ENCODE measurements around the gene SEMA6B.
"Not testable (repeated sequence)": the region's sequence is repeated elsewhere in the genome, so short reads cannot be mapped to it uniquely, and the experiment has no call there.

SEMA6B gene

GRCh38 chr19:4543842-4544647 lies 15.4 kb downstream of the SEMA6B start:
- no peak for DNase-seq

- DNase-seq: no peak
These were observed 16.3 kb downstream of the SEMA6B start for GRCh38 chr19:4542896-4543841.

GRCh38 chr19:4541806-4542145 lies 17.7 kb downstream of the SEMA6B start:
- not testable (repeated sequence) for DNase-seq

- no peak for DNase-seq
These were observed 18.2 kb downstream of the SEMA6B start for GRCh38 chr19:4541114-4541805.

- peak; percentile 90 for DNase-seq
These were observed 19.5 kb downstream of the SEMA6B start, which contains the start of gene LRG1 for GRCh38 chr19:4539693-4540581. Gene LRG1 (minus strand): TSS chr19:4540036. CDS start chr19:4540013, 23 bp downstream.

- no peak for DNase-seq
These were observed 20.3 kb downstream of the SEMA6B start for GRCh38 chr19:4539169-4539692.

- DNase-seq: peak; percentile 65
These were observed 20.9 kb downstream of the SEMA6B start for GRCh38 chr19:4538601-4538954.

- peak; percentile 59 for DNase-seq
These were observed 21.4 kb downstream of the SEMA6B start for GRCh38 chr19:4537953-4538600.

GRCh38 chr19:4536798-4537197 lies 22.7 kb downstream of the SEMA6B start:
- peak; percentile 65 for DNase-seq

- peak; percentile 93 for DNase-seq
These were observed 24.4 kb downstream of the SEMA6B start, which contains the start of gene PLIN5 for GRCh38 chr19:4534836-4535658. Gene PLIN5 (minus strand): TSS chr19:4535224. CDS start chr19:4534074, 1,150 bp downstream.

GRCh38 chr19:4533835-4534424 lies 25.6 kb downstream of the SEMA6B start:
- DNase-seq: no peak

- DNase-seq: no peak
These were observed 26.1 kb downstream of the SEMA6B start for GRCh38 chr19:4533334-4533733.

GRCh38 chr19:4531562-4532165 lies 27.8 kb downstream of the SEMA6B start:
- DNase-seq: no peak

- DNase-seq: no peak
These were observed 29.5 kb downstream of the SEMA6B start for GRCh38 chr19:4529924-4530522.

- DNase-seq: no peak
These were observed 30.6 kb downstream of the SEMA6B start for GRCh38 chr19:4528843-4529242.

GRCh38 chr19:4527377-4527776 lies 32.1 kb downstream of the SEMA6B start:
- not testable (repeated sequence) for DNase-seq

- no peak for DNase-seq
These were observed 33.9 kb downstream of the SEMA6B start for GRCh38 chr19:4525563-4526002.

GRCh38 chr19:4524808-4525562 lies 34.5 kb downstream of the SEMA6B start:
- DNase-seq: no peak
